SU-DHL-6 (cell line): Measurements from ENCODE around the gene FAM32A.

ENCODE experiments used
- H2AFZ ChIP-seq: fragments of 200-600 bp; sonication (generic); 2 replicates; pipeline ENCODE4 v1.6.1; 2014; ENCODE audit warnings: low read depth, mild to moderate bottlenecking, moderate library complexity, mixed read lengths, antibody characterized with exemption, low read length; ENCODE audit not compliant: severe bottlenecking
- H3F3A ChIP-seq: fragments of 200-600 bp; shearing (Covaris generic); 2 replicates; pipeline ENCODE4 v1.6.0; 2016; ENCODE audit warnings: antibody characterized with exemption, mild to moderate bottlenecking; ENCODE audit not compliant: insufficient read depth
- H3K27ac ChIP-seq: fragments of 200-600 bp; sonication (generic); 2 replicates; pipeline ENCODE4 v1.5.1; 2016; ENCODE audit warnings: low read depth, mild to moderate bottlenecking, low read length, moderate library complexity, mixed read lengths
- H3K27me3 ChIP-seq: fragments of 200-600 bp; sonication (generic), shearing (Covaris generic); 2 replicates; pipeline ENCODE4 v1.6.0; 2014; ENCODE audit warnings: mild to moderate bottlenecking, low read length
- H3K36me3 ChIP-seq: fragments of 200-600 bp; sonication (generic); 2 replicates; pipeline ENCODE4 v1.6.1; 2014; ENCODE audit warnings: mild to moderate bottlenecking, low read length, mixed read lengths
- H3K4me2 ChIP-seq: fragments of 300-600, 200-600 bp; shearing (Covaris generic), sonication (generic); 2 replicates; pipeline ENCODE4 v1.6.0; 2014; ENCODE audit warnings: low read length, low read depth, mild to moderate bottlenecking; ENCODE audit not compliant: poor library complexity, severe bottlenecking
- H3K4me3 ChIP-seq: fragments of 200-600 bp; sonication (generic); 2 replicates; pipeline ENCODE4 v1.5.1; 2014; ENCODE audit warnings: antibody characterized with exemption, low read length, mild to moderate bottlenecking, mixed read lengths; ENCODE audit not compliant: insufficient read depth, poor library complexity, severe bottlenecking
- H3K79me2 ChIP-seq: fragments of 200-600 bp; sonication (generic); 2 replicates; pipeline ENCODE4 v1.6.1; 2014; ENCODE audit warnings: mild to moderate bottlenecking, low read length, moderate library complexity; ENCODE audit not compliant: insufficient read depth
- H3K9ac ChIP-seq: fragments of 200-600 bp; sonication (generic); 2 replicates; pipeline ENCODE4 v1.7.0; 2014; ENCODE audit warnings: mild to moderate bottlenecking, low read length
- H3K9me2 ChIP-seq: fragments of 200-600 bp; sonication (generic); replicated peaks from 2 replicates; pipeline ENCODE4 v1.6.1; 2014; ENCODE audit warnings: low read length; ENCODE audit not compliant: insufficient read depth
- H3K9me3 ChIP-seq: fragments of 200-600 bp; sonication (generic); 2 replicates; pipeline ENCODE4 v1.6.1; 2014; ENCODE audit warnings: low read length, mixed read lengths; ENCODE audit not compliant: insufficient read depth
- H4K20me1 ChIP-seq: fragments of 200-600 bp; sonication (generic); 2 replicates; pipeline ENCODE4 v1.6.1; 2014; ENCODE audit warnings: low read depth, mild to moderate bottlenecking, antibody characterized with exemption, low read length, moderate library complexity, mixed read lengths
- EZH2phosphoT487 ChIP-seq: fragments of 200-600 bp; sonication (generic), shearing (Covaris generic); conservative IDR thresholded peaks from 2 replicates; pipeline ENCODE4 v1.6.1; 2018; ENCODE audit warnings: mild to moderate bottlenecking, antibody characterized with exemption, low read length, moderate library complexity, mixed read lengths
- TF ChIP-seq, protein P1 (sequence below): fragments of 200-600 bp; sonication (generic); IDR thresholded peaks from one replicate; pipeline ENCODE4 v1.5.1; 2017; ENCODE audit warnings: antibody characterized with exemption, mild to moderate bottlenecking, low read length, moderate library complexity; ENCODE audit not compliant: insufficient read depth, poor library complexity, severe bottlenecking

Gene FAM32A

DNA sequence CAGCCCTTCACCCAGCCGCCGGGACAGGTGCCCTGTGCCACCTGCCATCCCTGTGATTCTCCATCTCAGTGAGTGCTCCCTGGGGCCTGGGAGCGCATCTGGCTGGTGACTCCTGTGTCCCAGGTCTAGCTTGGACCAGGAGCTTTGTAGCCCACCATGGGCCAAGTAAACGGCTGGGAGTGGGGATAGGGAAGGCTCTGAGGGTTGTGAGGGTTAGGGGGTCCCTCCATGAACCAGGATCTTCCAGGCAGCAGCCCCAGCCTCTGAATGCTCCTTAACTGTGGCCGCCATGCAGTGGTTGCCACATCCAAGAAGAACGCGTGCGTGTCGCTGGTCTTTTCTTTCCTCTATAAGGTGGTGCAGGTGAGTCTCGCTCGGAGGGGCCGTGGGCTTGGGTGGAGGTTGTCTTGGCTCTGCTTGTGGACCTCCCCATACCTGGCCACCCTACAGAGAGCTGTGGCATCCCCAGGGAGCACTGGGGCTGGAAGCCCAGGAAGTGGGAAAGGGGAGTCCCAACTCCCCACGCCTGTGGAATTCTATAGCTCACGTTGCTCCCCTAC, 20.9 kb downstream of the FAM32A start:
- no peaks in the 10 kb centered on the region for H3K27me3 ChIP-seq
- 0 out of 2 replicates have a peak, but pooled peaks cover 3% of the 10 kb centered on the region for H3K36me3 ChIP-seq
- no peaks in the 10 kb centered on the region for H3K9me2 ChIP-seq
- no peaks in the 10 kb centered on the region; the same call in 1 of the 2 replicates for H3K79me2 ChIP-seq
- H3K9ac ChIP-seq: no peak overlapping the region
- H3F3A ChIP-seq: no peaks in the 10 kb centered on the region
- TF ChIP-seq EZH2phosphoT487: no peak
- TF ChIP-seq, protein P1, sequence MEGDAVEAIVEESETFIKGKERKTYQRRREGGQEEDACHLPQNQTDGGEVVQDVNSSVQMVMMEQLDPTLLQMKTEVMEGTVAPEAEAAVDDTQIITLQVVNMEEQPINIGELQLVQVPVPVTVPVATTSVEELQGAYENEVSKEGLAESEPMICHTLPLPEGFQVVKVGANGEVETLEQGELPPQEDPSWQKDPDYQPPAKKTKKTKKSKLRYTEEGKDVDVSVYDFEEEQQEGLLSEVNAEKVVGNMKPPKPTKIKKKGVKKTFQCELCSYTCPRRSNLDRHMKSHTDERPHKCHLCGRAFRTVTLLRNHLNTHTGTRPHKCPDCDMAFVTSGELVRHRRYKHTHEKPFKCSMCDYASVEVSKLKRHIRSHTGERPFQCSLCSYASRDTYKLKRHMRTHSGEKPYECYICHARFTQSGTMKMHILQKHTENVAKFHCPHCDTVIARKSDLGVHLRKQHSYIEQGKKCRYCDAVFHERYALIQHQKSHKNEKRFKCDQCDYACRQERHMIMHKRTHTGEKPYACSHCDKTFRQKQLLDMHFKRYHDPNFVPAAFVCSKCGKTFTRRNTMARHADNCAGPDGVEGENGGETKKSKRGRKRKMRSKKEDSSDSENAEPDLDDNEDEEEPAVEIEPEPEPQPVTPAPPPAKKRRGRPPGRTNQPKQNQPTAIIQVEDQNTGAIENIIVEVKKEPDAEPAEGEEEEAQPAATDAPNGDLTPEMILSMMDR: no peak
- no peak overlapping the region for H2AFZ ChIP-seq
- H3K9me3 ChIP-seq: no peaks in the 10 kb centered on the region
- H3K4me3 ChIP-seq: no peak overlapping the region
- no peak overlapping the region for H3K4me2 ChIP-seq
- no peaks in the 10 kb centered on the region for H4K20me1 ChIP-seq
- H3K27ac ChIP-seq: no peak overlapping the region

DNA sequence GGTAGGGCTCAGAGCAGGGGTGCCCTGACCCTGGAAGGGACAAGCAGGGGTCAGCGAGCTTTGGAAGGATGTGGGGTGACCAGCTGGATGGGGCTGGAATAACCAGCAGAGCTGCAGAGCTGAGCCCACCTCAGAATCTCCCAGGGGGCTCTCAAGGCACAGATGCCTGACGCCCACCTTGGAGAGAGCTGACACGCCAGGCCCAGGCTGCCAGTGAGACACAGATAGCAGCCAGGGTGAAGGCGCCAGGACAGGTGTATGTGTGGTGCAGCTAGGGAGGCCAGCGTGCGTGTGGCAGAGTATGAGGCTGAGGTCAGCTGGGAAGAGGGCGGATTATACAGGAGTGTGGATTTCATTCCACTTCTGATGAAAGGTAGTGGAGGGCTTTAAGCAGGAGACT, 21.4 kb downstream of the FAM32A start:
- H3K79me2 ChIP-seq: no peaks in the 10 kb centered on the region
- no peaks in the 10 kb centered on the region for H3K9me3 ChIP-seq
- TF ChIP-seq, protein P1: no peak
- no peak for TF ChIP-seq EZH2phosphoT487
- H3K4me2 ChIP-seq: no peak overlapping the region
- no peaks in the 10 kb centered on the region for H4K20me1 ChIP-seq
- no peak overlapping the region for H3K27ac ChIP-seq
- H2AFZ ChIP-seq: no peak overlapping the region
- 0 out of 2 replicates have a peak, but pooled peaks cover 3% of the 10 kb centered on the region for H3K36me3 ChIP-seq
- H3K4me3 ChIP-seq: no peak overlapping the region
- H3K27me3 ChIP-seq: no peaks in the 10 kb centered on the region
- H3F3A ChIP-seq: no peaks in the 10 kb centered on the region
- H3K9ac ChIP-seq: no peak overlapping the region
- H3K9me2 ChIP-seq: no peaks in the 10 kb centered on the region

DNA sequence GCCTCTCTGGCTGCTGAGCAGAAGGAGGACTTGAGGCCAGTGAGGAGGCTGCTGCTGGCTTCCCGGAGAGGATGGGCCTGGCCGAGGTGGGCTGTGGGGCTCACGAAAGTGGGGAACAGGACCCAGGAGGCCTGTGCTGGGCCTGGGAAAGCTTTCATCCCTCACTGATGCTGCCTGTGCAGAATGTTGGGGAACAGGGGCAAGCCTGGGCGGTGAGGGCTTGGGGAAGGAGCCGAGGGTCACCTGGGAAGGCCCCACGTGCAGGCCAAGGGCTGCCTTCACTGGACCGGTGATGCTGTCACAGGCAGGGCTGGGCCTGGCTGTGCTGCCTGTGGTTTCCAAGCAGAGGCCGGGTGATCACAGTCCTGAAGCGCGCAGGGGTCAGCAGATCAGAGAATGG, 21.9 kb downstream of the FAM32A start:
- no peaks in the 10 kb centered on the region for H3K79me2 ChIP-seq
- H3K9me2 ChIP-seq: no peaks in the 10 kb centered on the region
- 0 out of 2 replicates have a peak, but pooled peaks cover 3% of the 10 kb centered on the region for H3K36me3 ChIP-seq

More for the DNA sequence above, 21.9 kb downstream of the FAM32A start:
- no peak overlapping the region for H3K27ac ChIP-seq
- H3K4me3 ChIP-seq: no peak overlapping the region
- H3K27me3 ChIP-seq: no peaks in the 10 kb centered on the region
- H3F3A ChIP-seq: no peaks in the 10 kb centered on the region
- H4K20me1 ChIP-seq: no peaks in the 10 kb centered on the region
- no peak for TF ChIP-seq EZH2phosphoT487
- TF ChIP-seq, protein P1: no peak
- no peaks in the 10 kb centered on the region for H3K9me3 ChIP-seq
- no peak overlapping the region for H3K4me2 ChIP-seq
- H2AFZ ChIP-seq: no peak overlapping the region
- no peak overlapping the region for H3K9ac ChIP-seq
